GM23338 (cell line): ENCODE data around the gene STEAP1B. TPM values are rescaled to one million over a fixed set of nuclear protein-coding genes. Genes with fewer than 3 reads are reported as not detected.

Experiments used
- ATAC-seq: fragments of 200-7000 bp; cut with Tn5 transposase; 3 replicates; pipeline ENCODE4 v1.9.1; 2020
- DNase-seq: peaks from one replicate; pipeline ENCODE4 v3.0.0-alpha.2; 2015; ENCODE audit warnings: low spot score
- H2AFZ ChIP-seq: fragments of 200-600 bp; sonication (generic); 2 replicates; pipeline ENCODE4 v1.8.0; 2016; ENCODE audit warnings: antibody characterized with exemption, mild to moderate bottlenecking, moderate library complexity
- H3F3A ChIP-seq: fragments of 200-600 bp; sonication (generic); replicated peaks from 2 replicates; pipeline ENCODE4 v1.8.0; 2017; ENCODE audit warnings: antibody characterized with exemption, mixed run types, low read depth
- H3K27ac ChIP-seq: fragments of 200-600 bp; sonication (generic); 2 replicates; pipeline ENCODE4 v1.6.1; 2016; ENCODE audit warnings: low read depth
- H3K27me3 ChIP-seq: fragments of 200-600 bp; sonication (generic); 2 replicates; pipeline ENCODE4 v1.8.0; 2016; ENCODE audit warnings: mild to moderate bottlenecking, mixed run types, moderate library complexity; ENCODE audit not compliant: insufficient read depth
- H3K36me3 ChIP-seq: fragments of 200-600 bp; sonication (generic); 2 replicates; pipeline ENCODE4 v1.8.0; 2016; ENCODE audit warnings: mild to moderate bottlenecking; ENCODE audit not compliant: insufficient read depth
- H3K4me1 ChIP-seq: fragments of 200-600 bp; sonication (generic); 2 replicates; pipeline ENCODE4 v1.8.0; 2016; ENCODE audit warnings: mild to moderate bottlenecking, moderate library complexity; ENCODE audit not compliant: insufficient read depth
- H3K4me2 ChIP-seq: fragments of 200-600 bp; sonication (generic); 2 replicates; pipeline ENCODE4 v1.7.1; 2017; ENCODE audit warnings: mixed run types
- H3K4me3 ChIP-seq: fragments of 200-600 bp; sonication (generic); 2 replicates; pipeline ENCODE4 v1.6.1; 2016; ENCODE audit warnings: mixed run types
- H3K79me2 ChIP-seq: fragments of 200-600 bp; sonication (generic); replicated peaks from 2 replicates; pipeline ENCODE4 v1.8.0; 2017; ENCODE audit warnings: mild to moderate bottlenecking; ENCODE audit not compliant: insufficient read depth
- H3K9me2 ChIP-seq: fragments of 200-600 bp; sonication (generic); 2 replicates; pipeline ENCODE4 v1.8.0; 2017; ENCODE audit not compliant: insufficient read depth
- H4K20me1 ChIP-seq: fragments of 200-600 bp; sonication (generic); replicated peaks from 2 replicates; pipeline ENCODE4 v1.8.0; 2017; ENCODE audit warnings: mild to moderate bottlenecking; ENCODE audit not compliant: insufficient read depth
- H3K27ac Mint-ChIP-seq: 2 replicates; pipeline ENCODE4 v1.8.0; 2020; ENCODE audit warnings: inconsistent platforms, mild to moderate bottlenecking, moderate library complexity, mixed read lengths
- H3K27me3 Mint-ChIP-seq: 3 replicates; pipeline ENCODE4 v1.8.0; 2022; ENCODE audit warnings: low read depth, mild to moderate bottlenecking, moderate library complexity, mixed read lengths, inconsistent platforms; ENCODE audit not compliant: insufficient read depth, poor library complexity
- H3K36me3 Mint-ChIP-seq: 3 replicates; pipeline ENCODE4 v1.8.0; 2021; ENCODE audit warnings: low read depth, mild to moderate bottlenecking, inconsistent platforms, moderate library complexity, mixed read lengths
- H3K4me1 Mint-ChIP-seq: 3 replicates; pipeline ENCODE4 v1.8.0; 2020; ENCODE audit warnings: mild to moderate bottlenecking, inconsistent platforms, mixed read lengths
- H3K4me3 Mint-ChIP-seq: 3 replicates; pipeline ENCODE4 v1.8.0; 2021; ENCODE audit warnings: moderate library complexity, mild to moderate bottlenecking, inconsistent platforms, mixed read lengths
- H3K9me3 Mint-ChIP-seq: 3 replicates; pipeline ENCODE4 v1.8.0; 2020; ENCODE audit warnings: moderate library complexity, mild to moderate bottlenecking, inconsistent platforms, mixed read lengths
- CREB1 ChIP-seq: fragments of 250-450 bp; sonication (Bioruptor Pico); IDR thresholded peaks from 2 replicates; pipeline ENCODE4 v1.5.0; 2020; ENCODE audit warnings: low read depth, mild to moderate bottlenecking, moderate library complexity
- EZH2 ChIP-seq: fragments of 200-600 bp; sonication (generic); IDR thresholded peaks from one replicate; pipeline ENCODE4 v1.8.0; 2017; ENCODE audit warnings: antibody characterized with exemption, mild to moderate bottlenecking, low read depth; ENCODE audit not compliant: unreplicated experiment
- EZH2phosphoT487 ChIP-seq: fragments of 200-600 bp; sonication (generic); IDR thresholded peaks from one replicate; pipeline ENCODE4 v1.8.1; 2018; ENCODE audit warnings: antibody characterized with exemption; ENCODE audit not compliant: unreplicated experiment
- JUNB ChIP-seq: IDR thresholded peaks from one replicate; pipeline ENCODE4 v1.6.1; 2016; ENCODE audit warnings: antibody characterized with exemption; ENCODE audit not compliant: unreplicated experiment
- NANOG ChIP-seq: IDR thresholded peaks from 2 replicates; pipeline ENCODE4 v1.6.1; 2016; ENCODE audit warnings: antibody characterized with exemption, borderline replicate concordance
- POLR2AphosphoS5 ChIP-seq: IDR thresholded peaks from 2 replicates; pipeline ENCODE4 v1.6.1; 2016; ENCODE audit warnings: antibody characterized with exemption, low read depth
- STAT1 ChIP-seq: IDR thresholded peaks from one replicate; pipeline ENCODE4 v1.6.1; 2016; ENCODE audit warnings: antibody characterized with exemption; ENCODE audit not compliant: unreplicated experiment
- ZNF114 ChIP-seq: fragments of 250-450 bp; sonication (Bioruptor Pico); IDR thresholded peaks from 2 replicates; pipeline ENCODE4 v1.5.0; 2020; ENCODE audit warnings: mild to moderate bottlenecking, moderate library complexity
- ZNF331 ChIP-seq: fragments of 250-450 bp; sonication (Bioruptor Pico); IDR thresholded peaks from 2 replicates; pipeline ENCODE4 v1.5.0; 2020; ENCODE audit warnings: low read depth, mild to moderate bottlenecking, moderate library complexity
- polyA plus RNA-seq: library from polyadenylated mRNA; unstranded; fragments of >200 nt; fragmentation: Nextera tagmentation; extraction: Ambion mirVana; gene quantifications from 2 replicates; pipeline ENCODE4 v1.2.1, GENCODE V29; 2016
- total RNA-seq: library from RNA; depleted of rRNA; stranded (reverse); fragments of >200 nt; shearing (Covaris generic); gene quantifications from 2 replicates; pipeline ENCODE4 v1.2.3, GENCODE V29; 2014
- TF ChIP-seq, protein P1 (sequence below): IDR thresholded peaks from 2 replicates; pipeline ENCODE4 v1.6.1; 2016; ENCODE audit warnings: antibody characterized with exemption
- TF ChIP-seq, protein P2 (sequence below): IDR thresholded peaks from one replicate; pipeline ENCODE4 v1.6.1; 2018; ENCODE audit warnings: antibody characterized with exemption; ENCODE audit not compliant: unreplicated experiment
- TF ChIP-seq, protein P3 (sequence below), 2 experiments: fragments of 200-600 bp in 1 of 2; sonication (generic) in 1 of 2; conservative IDR thresholded peaks; 2 replicates each; pipeline versions ENCODE4 v1.5.1 to v1.6.1; 2016 to 2017; ENCODE audit warnings: antibody characterized with exemption in 2 of 2, low read depth in 2 of 2, mild to moderate bottlenecking in 2 of 2, moderate library complexity in 1 of 2
- TF ChIP-seq, protein P4 (sequence below): fragments of 250-450 bp; sonication (Bioruptor Pico); IDR thresholded peaks from 2 replicates; pipeline ENCODE4 v1.5.0; 2020; ENCODE audit warnings: mild to moderate bottlenecking, moderate library complexity

The STEAP1B gene
- total and polyA plus RNA-seq, 2 experiments from 2014 or later: 4.9 to 16.5 TPM

DNA sequence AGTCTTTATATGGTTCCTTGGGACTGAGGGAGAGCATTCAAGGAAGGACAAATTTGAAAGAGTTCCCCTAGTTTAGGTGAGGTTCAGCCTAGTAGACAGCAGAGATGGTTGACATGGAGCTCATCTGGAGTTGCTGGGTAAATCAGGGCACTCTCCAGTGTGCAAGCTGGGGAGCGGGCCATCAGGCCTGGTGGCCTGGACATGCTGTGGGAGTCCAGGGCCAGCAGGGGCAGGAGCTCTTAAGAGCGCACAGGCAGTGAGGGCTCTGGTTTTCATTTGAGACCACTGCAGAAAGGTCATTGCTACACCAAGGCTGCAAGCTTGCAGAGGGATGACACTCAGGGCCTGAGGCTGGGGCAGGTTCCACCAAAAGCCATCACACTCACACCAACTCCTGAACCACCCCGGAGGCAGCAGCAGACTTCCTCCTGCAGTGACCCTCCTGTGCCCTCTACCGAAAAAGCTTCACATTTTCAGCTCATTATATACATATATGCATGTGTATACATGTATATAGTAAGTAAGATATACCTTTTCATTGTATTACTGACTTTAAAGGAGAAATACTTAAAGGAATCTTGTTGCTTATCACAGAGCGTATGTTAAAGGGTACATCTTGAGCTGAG lies 39.5 kb downstream of the STEAP1B start:
- H2AFZ ChIP-seq: no peak overlapping the region
- H3K4me1 Mint-ChIP-seq: no peaks in the 10 kb centered on the region

More for the DNA sequence above, 39.5 kb downstream of the STEAP1B start:
- Histone ChIP-seq H3K36me3 (no peaks in the 10 kb centered on the region), H3K27me3 (no peaks in the 10 kb centered on the region), H3K27ac (no peak overlapping the region), H3K4me1 (no peaks in the 10 kb centered on the region), H3K9me2 (no peaks in the 10 kb centered on the region), H3K79me2 (no peaks in the 10 kb centered on the region), H3K4me2 (no peak overlapping the region), H3K4me3 (no peak overlapping the region), H3F3A (no peaks in the 10 kb centered on the region), H4K20me1 (no peaks in the 10 kb centered on the region)
- Mint-ChIP-seq H3K27me3 (no peaks in the 10 kb centered on the region), H3K36me3 (no peaks in the 10 kb centered on the region; the same call in 1 of the 3 replicates), H3K9me3 (no peaks in the 10 kb centered on the region; the same call in 2 of the 3 replicates), H3K27ac (no peak overlapping the region), H3K4me3 (no peak overlapping the region)
- TF ChIP-seq STAT1 (no peak), POLR2AphosphoS5 (no peak), ZNF114 (CRISPR knock-in tag) (no peak), JUNB (no peak), ZNF331 (no peak), CREB1 (no peak), EZH2 (no peak), NANOG (no peak), EZH2phosphoT487 (no peak)
- TF ChIP-seq, protein P1, sequence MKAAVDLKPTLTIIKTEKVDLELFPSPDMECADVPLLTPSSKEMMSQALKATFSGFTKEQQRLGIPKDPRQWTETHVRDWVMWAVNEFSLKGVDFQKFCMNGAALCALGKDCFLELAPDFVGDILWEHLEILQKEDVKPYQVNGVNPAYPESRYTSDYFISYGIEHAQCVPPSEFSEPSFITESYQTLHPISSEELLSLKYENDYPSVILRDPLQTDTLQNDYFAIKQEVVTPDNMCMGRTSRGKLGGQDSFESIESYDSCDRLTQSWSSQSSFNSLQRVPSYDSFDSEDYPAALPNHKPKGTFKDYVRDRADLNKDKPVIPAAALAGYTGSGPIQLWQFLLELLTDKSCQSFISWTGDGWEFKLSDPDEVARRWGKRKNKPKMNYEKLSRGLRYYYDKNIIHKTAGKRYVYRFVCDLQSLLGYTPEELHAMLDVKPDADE: no peak
- TF ChIP-seq, protein P2, sequence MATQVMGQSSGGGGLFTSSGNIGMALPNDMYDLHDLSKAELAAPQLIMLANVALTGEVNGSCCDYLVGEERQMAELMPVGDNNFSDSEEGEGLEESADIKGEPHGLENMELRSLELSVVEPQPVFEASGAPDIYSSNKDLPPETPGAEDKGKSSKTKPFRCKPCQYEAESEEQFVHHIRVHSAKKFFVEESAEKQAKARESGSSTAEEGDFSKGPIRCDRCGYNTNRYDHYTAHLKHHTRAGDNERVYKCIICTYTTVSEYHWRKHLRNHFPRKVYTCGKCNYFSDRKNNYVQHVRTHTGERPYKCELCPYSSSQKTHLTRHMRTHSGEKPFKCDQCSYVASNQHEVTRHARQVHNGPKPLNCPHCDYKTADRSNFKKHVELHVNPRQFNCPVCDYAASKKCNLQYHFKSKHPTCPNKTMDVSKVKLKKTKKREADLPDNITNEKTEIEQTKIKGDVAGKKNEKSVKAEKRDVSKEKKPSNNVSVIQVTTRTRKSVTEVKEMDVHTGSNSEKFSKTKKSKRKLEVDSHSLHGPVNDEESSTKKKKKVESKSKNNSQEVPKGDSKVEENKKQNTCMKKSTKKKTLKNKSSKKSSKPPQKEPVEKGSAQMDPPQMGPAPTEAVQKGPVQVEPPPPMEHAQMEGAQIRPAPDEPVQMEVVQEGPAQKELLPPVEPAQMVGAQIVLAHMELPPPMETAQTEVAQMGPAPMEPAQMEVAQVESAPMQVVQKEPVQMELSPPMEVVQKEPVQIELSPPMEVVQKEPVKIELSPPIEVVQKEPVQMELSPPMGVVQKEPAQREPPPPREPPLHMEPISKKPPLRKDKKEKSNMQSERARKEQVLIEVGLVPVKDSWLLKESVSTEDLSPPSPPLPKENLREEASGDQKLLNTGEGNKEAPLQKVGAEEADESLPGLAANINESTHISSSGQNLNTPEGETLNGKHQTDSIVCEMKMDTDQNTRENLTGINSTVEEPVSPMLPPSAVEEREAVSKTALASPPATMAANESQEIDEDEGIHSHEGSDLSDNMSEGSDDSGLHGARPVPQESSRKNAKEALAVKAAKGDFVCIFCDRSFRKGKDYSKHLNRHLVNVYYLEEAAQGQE: no peak
- TF ChIP-seq, protein P3, sequence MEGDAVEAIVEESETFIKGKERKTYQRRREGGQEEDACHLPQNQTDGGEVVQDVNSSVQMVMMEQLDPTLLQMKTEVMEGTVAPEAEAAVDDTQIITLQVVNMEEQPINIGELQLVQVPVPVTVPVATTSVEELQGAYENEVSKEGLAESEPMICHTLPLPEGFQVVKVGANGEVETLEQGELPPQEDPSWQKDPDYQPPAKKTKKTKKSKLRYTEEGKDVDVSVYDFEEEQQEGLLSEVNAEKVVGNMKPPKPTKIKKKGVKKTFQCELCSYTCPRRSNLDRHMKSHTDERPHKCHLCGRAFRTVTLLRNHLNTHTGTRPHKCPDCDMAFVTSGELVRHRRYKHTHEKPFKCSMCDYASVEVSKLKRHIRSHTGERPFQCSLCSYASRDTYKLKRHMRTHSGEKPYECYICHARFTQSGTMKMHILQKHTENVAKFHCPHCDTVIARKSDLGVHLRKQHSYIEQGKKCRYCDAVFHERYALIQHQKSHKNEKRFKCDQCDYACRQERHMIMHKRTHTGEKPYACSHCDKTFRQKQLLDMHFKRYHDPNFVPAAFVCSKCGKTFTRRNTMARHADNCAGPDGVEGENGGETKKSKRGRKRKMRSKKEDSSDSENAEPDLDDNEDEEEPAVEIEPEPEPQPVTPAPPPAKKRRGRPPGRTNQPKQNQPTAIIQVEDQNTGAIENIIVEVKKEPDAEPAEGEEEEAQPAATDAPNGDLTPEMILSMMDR (conservative IDR thresholded peaks at IDR 0.05; ENCODE audit: low read depth in 2 of 2): no peak
- TF ChIP-seq, protein P4, sequence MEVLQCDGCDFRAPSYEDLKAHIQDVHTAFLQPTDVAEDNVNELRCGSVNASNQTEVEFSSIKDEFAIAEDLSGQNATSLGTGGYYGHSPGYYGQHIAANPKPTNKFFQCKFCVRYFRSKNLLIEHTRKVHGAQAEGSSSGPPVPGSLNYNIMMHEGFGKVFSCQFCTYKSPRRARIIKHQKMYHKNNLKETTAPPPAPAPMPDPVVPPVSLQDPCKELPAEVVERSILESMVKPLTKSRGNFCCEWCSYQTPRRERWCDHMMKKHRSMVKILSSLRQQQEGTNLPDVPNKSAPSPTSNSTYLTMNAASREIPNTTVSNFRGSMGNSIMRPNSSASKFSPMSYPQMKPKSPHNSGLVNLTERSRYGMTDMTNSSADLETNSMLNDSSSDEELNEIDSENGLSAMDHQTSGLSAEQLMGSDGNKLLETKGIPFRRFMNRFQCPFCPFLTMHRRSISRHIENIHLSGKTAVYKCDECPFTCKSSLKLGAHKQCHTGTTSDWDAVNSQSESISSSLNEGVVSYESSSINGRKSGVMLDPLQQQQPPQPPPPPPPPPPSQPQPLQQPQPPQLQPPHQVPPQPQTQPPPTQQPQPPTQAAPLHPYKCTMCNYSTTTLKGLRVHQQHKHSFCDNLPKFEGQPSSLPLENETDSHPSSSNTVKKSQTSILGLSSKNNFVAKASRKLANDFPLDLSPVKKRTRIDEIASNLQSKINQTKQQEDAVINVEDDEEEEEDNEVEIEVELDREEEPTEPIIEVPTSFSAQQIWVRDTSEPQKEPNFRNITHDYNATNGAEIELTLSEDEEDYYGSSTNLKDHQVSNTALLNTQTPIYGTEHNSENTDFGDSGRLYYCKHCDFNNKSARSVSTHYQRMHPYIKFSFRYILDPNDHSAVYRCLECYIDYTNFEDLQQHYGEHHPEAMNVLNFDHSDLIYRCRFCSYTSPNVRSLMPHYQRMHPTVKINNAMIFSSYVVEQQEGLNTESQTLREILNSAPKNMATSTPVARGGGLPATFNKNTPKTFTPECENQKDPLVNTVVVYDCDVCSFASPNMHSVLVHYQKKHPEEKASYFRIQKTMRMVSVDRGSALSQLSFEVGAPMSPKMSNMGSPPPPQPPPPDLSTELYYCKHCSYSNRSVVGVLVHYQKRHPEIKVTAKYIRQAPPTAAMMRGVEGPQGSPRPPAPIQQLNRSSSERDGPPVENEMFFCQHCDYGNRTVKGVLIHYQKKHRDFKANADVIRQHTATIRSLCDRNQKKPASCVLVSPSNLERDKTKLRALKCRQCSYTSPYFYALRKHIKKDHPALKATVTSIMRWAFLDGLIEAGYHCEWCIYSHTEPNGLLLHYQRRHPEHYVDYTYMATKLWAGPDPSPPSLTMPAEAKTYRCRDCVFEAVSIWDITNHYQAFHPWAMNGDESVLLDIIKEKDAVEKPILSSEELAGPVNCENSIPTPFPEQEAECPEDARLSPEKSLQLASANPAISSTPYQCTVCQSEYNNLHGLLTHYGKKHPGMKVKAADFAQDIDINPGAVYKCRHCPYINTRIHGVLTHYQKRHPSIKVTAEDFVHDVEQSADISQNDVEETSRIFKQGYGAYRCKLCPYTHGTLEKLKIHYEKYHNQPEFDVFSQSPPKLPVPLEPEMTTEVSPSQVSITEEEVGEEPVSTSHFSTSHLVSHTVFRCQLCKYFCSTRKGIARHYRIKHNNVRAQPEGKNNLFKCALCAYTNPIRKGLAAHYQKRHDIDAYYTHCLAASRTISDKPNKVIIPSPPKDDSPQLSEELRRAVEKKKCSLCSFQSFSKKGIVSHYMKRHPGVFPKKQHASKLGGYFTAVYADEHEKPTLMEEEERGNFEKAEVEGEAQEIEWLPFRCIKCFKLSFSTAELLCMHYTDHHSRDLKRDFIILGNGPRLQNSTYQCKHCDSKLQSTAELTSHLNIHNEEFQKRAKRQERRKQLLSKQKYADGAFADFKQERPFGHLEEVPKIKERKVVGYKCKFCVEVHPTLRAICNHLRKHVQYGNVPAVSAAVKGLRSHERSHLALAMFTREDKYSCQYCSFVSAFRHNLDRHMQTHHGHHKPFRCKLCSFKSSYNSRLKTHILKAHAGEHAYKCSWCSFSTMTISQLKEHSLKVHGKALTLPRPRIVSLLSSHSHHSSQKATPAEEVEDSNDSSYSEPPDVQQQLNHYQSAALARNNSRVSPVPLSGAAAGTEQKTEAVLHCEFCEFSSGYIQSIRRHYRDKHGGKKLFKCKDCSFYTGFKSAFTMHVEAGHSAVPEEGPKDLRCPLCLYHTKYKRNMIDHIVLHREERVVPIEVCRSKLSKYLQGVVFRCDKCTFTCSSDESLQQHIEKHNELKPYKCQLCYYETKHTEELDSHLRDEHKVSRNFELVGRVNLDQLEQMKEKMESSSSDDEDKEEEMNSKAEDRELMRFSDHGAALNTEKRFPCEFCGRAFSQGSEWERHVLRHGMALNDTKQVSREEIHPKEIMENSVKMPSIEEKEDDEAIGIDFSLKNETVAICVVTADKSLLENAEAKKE: no peak
- DNase-seq (no peak), ATAC-seq (no peak; the same call in 2 of the 3 replicates)
